ENCODE measurements around the gene GLIS2.

Gene GLIS2

DNA sequence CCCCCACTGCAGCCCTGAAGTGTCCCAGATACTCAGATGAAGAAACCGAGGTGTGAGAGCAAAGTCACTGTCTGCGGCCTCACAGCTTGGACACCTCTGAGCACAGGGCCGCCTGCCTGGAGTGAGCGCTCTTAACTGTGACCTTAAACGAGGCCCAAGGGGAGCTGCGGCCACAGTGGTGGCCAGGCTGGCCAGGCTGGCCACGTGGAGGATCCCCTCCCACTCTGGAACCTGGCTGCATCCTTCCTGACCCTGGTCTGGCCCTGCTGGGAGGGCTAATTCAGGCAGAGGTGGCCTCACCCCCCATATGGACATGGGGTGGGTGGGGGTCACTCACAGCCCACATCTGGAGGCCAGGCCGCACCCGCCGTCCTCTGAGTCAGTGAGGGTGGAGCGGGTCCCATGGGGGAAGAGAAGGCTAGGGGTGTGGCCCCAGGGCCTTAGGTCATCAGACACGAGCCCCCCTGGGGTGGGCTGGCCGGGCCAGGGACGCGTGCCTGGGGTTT lies 62.3 kb downstream of the GLIS2 start:
- Histone ChIP-seq H3K4me1 (ENCODE audit: control insufficient read depth, insufficient read depth, low read length) (peaks cover 10% of the 10 kb centered on the region), H3K9me3 (ENCODE audit: control insufficient read depth, insufficient read depth, low read depth, low read length) (no peaks in the 10 kb centered on the region), H3K27ac (ENCODE audit: extremely low read depth, low read depth, low read length) (no peak overlapping the region), H3K4me3 (ENCODE audit: low read depth, low read length) (no peak overlapping the region), H3K36me3 (ENCODE audit: control insufficient read depth in 2 of 2, insufficient read depth in 1 of 2, low read length in 2 of 2) (peaks cover 0 to 20% of the 10 kb centered on the region in 2 experiments; a peak in 1 of 3 replicates)
- TF ChIP-seq SALL2 (tag by site-specific recombination; IDR thresholded peaks at IDR 0.05; ENCODE audit: borderline replicate concordance) (no peak), KLF9 (tag by site-specific recombination; IDR thresholded peaks at IDR 0.05; ENCODE audit: low read depth) (no peak), ZNF266 (tag by site-specific recombination; IDR thresholded peaks at IDR 0.05; ENCODE audit: low read depth) (no peak), KLF1 (tag by site-specific recombination; IDR thresholded peaks at IDR 0.05) (peak; percentile 98), GLIS2 (tag by site-specific recombination; IDR thresholded peaks at IDR 0.05) (peak; percentile 41; the same call in 1 of the 2 replicates)
- TF ChIP-seq, protein P1, sequence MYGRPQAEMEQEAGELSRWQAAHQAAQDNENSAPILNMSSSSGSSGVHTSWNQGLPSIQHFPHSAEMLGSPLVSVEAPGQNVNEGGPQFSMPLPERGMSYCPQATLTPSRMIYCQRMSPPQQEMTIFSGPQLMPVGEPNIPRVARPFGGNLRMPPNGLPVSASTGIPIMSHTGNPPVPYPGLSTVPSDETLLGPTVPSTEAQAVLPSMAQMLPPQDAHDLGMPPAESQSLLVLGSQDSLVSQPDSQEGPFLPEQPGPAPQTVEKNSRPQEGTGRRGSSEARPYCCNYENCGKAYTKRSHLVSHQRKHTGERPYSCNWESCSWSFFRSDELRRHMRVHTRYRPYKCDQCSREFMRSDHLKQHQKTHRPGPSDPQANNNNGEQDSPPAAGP (tag by site-specific recombination; IDR thresholded peaks at IDR 0.05), result peak; percentile 58; the same call in 1 of the 2 replicates
- TF ChIP-seq, protein P2, sequence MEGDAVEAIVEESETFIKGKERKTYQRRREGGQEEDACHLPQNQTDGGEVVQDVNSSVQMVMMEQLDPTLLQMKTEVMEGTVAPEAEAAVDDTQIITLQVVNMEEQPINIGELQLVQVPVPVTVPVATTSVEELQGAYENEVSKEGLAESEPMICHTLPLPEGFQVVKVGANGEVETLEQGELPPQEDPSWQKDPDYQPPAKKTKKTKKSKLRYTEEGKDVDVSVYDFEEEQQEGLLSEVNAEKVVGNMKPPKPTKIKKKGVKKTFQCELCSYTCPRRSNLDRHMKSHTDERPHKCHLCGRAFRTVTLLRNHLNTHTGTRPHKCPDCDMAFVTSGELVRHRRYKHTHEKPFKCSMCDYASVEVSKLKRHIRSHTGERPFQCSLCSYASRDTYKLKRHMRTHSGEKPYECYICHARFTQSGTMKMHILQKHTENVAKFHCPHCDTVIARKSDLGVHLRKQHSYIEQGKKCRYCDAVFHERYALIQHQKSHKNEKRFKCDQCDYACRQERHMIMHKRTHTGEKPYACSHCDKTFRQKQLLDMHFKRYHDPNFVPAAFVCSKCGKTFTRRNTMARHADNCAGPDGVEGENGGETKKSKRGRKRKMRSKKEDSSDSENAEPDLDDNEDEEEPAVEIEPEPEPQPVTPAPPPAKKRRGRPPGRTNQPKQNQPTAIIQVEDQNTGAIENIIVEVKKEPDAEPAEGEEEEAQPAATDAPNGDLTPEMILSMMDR (tag by site-specific recombination; IDR thresholded peaks at IDR 0.05), result 0 out of 2 replicates have a peak, but pooled peaks have one; percentile 2
- ChIA-PET POLR2A (interaction anchor here (1.2 kb wide), 1 partner anchor 9 kb away, joined by 3 read pairs; no protein-coding TSS in a partner anchor), CTCF (interaction anchor here (0.7 to 2.1 kb wide), 5 partner anchors 8 to 25 kb away, joined by 3 to 19 read pairs (median 5); no protein-coding TSS in a partner anchor)

- H3K4me3 ChIP-seq (ENCODE audit: low read depth, low read length), result no peak overlapping the region
- CTCF ChIA-PET, result interaction anchor here (0.6 to 2.1 kb wide), 5 partner anchors 12 to 386 kb away, joined by 3 to 19 read pairs (median 3); no protein-coding TSS in a partner anchor
- POLR2A ChIA-PET, result interaction anchor here (0.6 to 1.2 kb wide), 2 partner anchors 10 to 36 kb away, joined by 3 to 6 read pairs; no protein-coding TSS in a partner anchor
- no peaks in the 10 kb centered on the region for H3K9me3 ChIP-seq (ENCODE audit: control insufficient read depth, insufficient read depth, low read depth, low read length)
- H3K27ac ChIP-seq (ENCODE audit: extremely low read depth, low read depth, low read length), result no peak overlapping the region
- TF ChIP-seq, protein P3, sequence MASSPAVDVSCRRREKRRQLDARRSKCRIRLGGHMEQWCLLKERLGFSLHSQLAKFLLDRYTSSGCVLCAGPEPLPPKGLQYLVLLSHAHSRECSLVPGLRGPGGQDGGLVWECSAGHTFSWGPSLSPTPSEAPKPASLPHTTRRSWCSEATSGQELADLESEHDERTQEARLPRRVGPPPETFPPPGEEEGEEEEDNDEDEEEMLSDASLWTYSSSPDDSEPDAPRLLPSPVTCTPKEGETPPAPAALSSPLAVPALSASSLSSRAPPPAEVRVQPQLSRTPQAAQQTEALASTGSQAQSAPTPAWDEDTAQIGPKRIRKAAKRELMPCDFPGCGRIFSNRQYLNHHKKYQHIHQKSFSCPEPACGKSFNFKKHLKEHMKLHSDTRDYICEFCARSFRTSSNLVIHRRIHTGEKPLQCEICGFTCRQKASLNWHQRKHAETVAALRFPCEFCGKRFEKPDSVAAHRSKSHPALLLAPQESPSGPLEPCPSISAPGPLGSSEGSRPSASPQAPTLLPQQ (tag by site-specific recombination; IDR thresholded peaks at IDR 0.05), result no peak
- TF ChIP-seq, protein P4, sequence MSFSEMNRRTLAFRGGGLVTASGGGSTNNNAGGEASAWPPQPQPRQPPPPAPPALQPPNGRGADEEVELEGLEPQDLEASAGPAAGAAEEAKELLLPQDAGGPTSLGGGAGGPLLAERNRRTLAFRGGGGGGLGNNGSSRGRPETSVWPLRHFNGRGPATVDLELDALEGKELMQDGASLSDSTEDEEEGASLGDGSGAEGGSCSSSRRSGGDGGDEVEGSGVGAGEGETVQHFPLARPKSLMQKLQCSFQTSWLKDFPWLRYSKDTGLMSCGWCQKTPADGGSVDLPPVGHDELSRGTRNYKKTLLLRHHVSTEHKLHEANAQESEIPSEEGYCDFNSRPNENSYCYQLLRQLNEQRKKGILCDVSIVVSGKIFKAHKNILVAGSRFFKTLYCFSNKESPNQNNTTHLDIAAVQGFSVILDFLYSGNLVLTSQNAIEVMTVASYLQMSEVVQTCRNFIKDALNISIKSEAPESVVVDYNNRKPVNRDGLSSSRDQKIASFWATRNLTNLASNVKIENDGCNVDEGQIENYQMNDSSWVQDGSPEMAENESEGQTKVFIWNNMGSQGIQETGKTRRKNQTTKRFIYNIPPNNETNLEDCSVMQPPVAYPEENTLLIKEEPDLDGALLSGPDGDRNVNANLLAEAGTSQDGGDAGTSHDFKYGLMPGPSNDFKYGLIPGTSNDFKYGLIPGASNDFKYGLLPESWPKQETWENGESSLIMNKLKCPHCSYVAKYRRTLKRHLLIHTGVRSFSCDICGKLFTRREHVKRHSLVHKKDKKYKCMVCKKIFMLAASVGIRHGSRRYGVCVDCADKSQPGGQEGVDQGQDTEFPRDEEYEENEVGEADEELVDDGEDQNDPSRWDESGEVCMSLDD (tag by site-specific recombination; IDR thresholded peaks at IDR 0.05), result no peak
- TF ChIP-seq EGR2 (tag by site-specific recombination; IDR thresholded peaks at IDR 0.05; ENCODE audit: low read depth), result peak; percentile 37; the same call in 1 of the 2 replicates
- TF ChIP-seq ZNF157 (tag by site-specific recombination; IDR thresholded peaks at IDR 0.05), result no peak
- H3K4me1 ChIP-seq (ENCODE audit: control insufficient read depth, insufficient read depth, low read length), result 0 out of 2 replicates have a peak, but pooled peaks cover 3% of the 10 kb centered on the region
- peaks cover 0 to 20% of the 10 kb centered on the region in 2 experiments; a peak in 1 of 3 replicates for H3K36me3 ChIP-seq (ENCODE audit: control insufficient read depth in 2 of 2, insufficient read depth in 1 of 2, low read length in 2 of 2)
Measured at GRCh38 chr16:4378999-4379690, 63.3 kb downstream of the GLIS2 start.
